GM18517 (cell line): ENCODE measurements around the gene FANCC.
A peak's percentile ranks its signal among the peaks of the same experiment; 100 is the strongest.
"Not testable (repeated sequence)": the region's sequence is repeated elsewhere in the genome, so short reads cannot be mapped to it uniquely, and the experiment has no call there.

Experiments used
- ATAC-seq: cut with Tn5 transposase; IDR thresholded peaks from one replicate; pipeline ENCODE4 v1.9.1; 2021; ENCODE audit warnings: mild to moderate bottlenecking, moderate library complexity; ENCODE audit not compliant: unreplicated experiment

The FANCC gene

GRCh38 chr9:95332860-95333259, 15.4 kb upstream of the FANCC start:
- no peak for ATAC-seq

GRCh38 chr9:95330720-95331404, 13.4 kb upstream of the FANCC start:
- no peak for ATAC-seq

GRCh38 chr9:95329061-95329460, 11.6 kb upstream of the FANCC start:
- ATAC-seq: not testable (repeated sequence)

- no peak for ATAC-seq
Measured at GRCh38 chr9:95327239-95327865, 9.8 kb upstream of the FANCC start.

- no peak for ATAC-seq
Measured at GRCh38 chr9:95325221-95325620, 7.7 kb upstream of the FANCC start.

GRCh38 chr9:95317893-95318211, 343 bp upstream of the FANCC start:
- ATAC-seq: no peak

GRCh38 chr9:95316794-95317118, 753 bp downstream of the FANCC start:
- peak; percentile 50 for ATAC-seq

GRCh38 chr9:95316274-95316673, 1.2 kb downstream of the FANCC start:
- no peak for ATAC-seq

GRCh38 chr9:95315108-95315746, 2.3 kb downstream of the FANCC start:
- ATAC-seq: no peak

- no peak for ATAC-seq
Measured at GRCh38 chr9:95313010-95313498, 4.5 kb downstream of the FANCC start.

- ATAC-seq: no peak
Measured at GRCh38 chr9:95311961-95312360, 5.5 kb downstream of the FANCC start.

- no peak for ATAC-seq
Measured at GRCh38 chr9:95307538-95307937, 10.0 kb downstream of the FANCC start.

- ATAC-seq: no peak
Measured at GRCh38 chr9:95306819-95307218, 10.7 kb downstream of the FANCC start.

GRCh38 chr9:95305770-95306492, 11.6 kb downstream of the FANCC start:
- ATAC-seq: no peak

- no peak for ATAC-seq
Measured at GRCh38 chr9:95302479-95302878, 15.0 kb downstream of the FANCC start.

GRCh38 chr9:95297760-95298159, 19.7 kb downstream of the FANCC start:
- no peak for ATAC-seq

- ATAC-seq: no peak
Measured at GRCh38 chr9:95297316-95297715, 20.2 kb downstream of the FANCC start.

GRCh38 chr9:95296761-95297160, 20.7 kb downstream of the FANCC start:
- ATAC-seq: no peak

- not testable (repeated sequence) for ATAC-seq
Measured at GRCh38 chr9:95293296-95293695, 24.2 kb downstream of the FANCC start.

GRCh38 chr9:95292226-95292625, 25.3 kb downstream of the FANCC start:
- ATAC-seq: no peak

GRCh38 chr9:95286151-95286550, 31.4 kb downstream of the FANCC start:
- no peak for ATAC-seq

- no peak for ATAC-seq
Measured at GRCh38 chr9:95285307-95285706, 32.2 kb downstream of the FANCC start.
